Vagina (tissue), 2 donors: ENCODE results near the gene TAS1R3.

Experiments used
- POLR2AphosphoS5 ChIP-seq, 2 donors: sonication (generic); formaldehyde crosslinking; IDR thresholded peaks; one replicate each; pipeline ENCODE4 v1.9.0; 2017; ENCODE audit warnings: antibody characterized with exemption in 2 of 2, mild to moderate bottlenecking in 2 of 2, low read depth in 1 of 2; ENCODE audit not compliant: insufficient read depth in 1 of 2
- TF ChIP-seq, protein P1 (sequence below), 3 experiments: fragments of 450-650 bp in 2 of 3; fragments of 200-600 bp in 1 of 3; sonication (generic) in 1 of 3; IDR thresholded peaks; one replicate each; pipeline ENCODE4 v1.5.1; 2017 to 2019; ENCODE audit warnings: antibody characterized with exemption in 3 of 3, mild to moderate bottlenecking in 2 of 3, moderate library complexity in 2 of 3

DNA sequence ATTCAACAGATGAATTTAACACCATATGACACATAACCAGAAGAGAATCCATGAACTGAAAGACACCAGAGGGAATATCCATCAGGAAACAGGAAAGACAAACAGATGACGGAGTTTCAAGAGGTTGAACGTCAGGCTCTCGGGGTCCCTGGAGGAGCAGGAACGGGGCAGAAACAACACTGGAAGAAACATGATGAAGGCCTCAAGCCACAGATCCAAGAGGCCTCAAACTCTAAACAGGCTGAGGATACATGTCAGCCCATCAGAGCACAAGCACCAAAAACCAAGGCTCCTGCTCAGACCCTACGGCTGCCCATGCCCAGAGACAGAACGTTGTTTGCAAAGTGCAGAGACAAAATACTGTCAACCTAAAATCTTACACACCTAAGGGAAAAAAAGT is 13.7 kb upstream of the TAS1R3 start:
- TF ChIP-seq POLR2AphosphoS5 (IDR thresholded peaks at IDR 0.05; ENCODE audit: insufficient read depth in 1 of 2, low read depth in 1 of 2), result no peak
- TF ChIP-seq, protein P1, sequence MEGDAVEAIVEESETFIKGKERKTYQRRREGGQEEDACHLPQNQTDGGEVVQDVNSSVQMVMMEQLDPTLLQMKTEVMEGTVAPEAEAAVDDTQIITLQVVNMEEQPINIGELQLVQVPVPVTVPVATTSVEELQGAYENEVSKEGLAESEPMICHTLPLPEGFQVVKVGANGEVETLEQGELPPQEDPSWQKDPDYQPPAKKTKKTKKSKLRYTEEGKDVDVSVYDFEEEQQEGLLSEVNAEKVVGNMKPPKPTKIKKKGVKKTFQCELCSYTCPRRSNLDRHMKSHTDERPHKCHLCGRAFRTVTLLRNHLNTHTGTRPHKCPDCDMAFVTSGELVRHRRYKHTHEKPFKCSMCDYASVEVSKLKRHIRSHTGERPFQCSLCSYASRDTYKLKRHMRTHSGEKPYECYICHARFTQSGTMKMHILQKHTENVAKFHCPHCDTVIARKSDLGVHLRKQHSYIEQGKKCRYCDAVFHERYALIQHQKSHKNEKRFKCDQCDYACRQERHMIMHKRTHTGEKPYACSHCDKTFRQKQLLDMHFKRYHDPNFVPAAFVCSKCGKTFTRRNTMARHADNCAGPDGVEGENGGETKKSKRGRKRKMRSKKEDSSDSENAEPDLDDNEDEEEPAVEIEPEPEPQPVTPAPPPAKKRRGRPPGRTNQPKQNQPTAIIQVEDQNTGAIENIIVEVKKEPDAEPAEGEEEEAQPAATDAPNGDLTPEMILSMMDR (IDR thresholded peaks at IDR 0.05), result no peak
